ENCODE measurements around the gene XPR1. TPM values are rescaled to one million over a fixed set of nuclear protein-coding genes. Genes with fewer than 3 reads are reported as not detected.

The XPR1 gene
- total and polyA plus RNA-seq, 2 of the 8 experiments (the other 6 are each of a cell fraction or from before 2014, with no cell fraction given): 28.6 to 43.9 TPM

DNA sequence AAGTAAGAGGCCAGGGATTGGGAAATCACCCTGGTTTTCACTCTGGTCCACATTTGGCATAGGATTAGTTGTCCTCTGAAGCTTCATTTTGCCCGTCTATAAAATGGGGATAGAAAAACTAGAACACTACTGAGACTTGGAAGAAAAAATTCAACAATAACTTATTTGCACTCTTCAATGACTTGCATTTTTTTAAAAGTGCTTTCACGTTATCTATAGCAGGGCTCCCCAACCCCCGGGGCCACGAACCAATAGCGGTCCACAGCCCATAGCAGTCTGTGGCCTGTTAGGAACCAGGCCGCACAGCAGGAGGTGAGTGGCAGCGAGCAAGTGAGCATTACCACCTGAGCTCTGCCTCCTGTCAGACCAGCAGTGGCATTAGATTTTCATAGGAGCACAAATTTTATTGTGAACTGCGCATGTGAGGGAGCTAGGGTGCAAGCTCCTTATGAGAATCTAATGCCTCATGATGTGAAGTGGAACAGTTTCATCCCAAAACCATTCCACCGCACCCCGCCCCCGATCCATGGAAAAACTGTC lies 283.7 kb downstream of the XPR1 start:
- no peak overlapping the region for H3K14ac ChIP-seq (ENCODE audit: insufficient read length)
- DNase-seq (ENCODE audit: low read depth in 1 of 2, low spot score in 2 of 2): no peak
- no peak overlapping the region; the same call in 1 of the 2 replicates for H2BK20ac ChIP-seq (ENCODE audit: low read length)
- H3K4me1 ChIP-seq (replicated peaks in 1 of 4; ENCODE audit: control insufficient read depth in 3 of 4, insufficient read depth in 4 of 4, low read length in 3 of 4): peaks cover 0 to 6% (median 3%) of the 10 kb centered on the region in 4 experiments; a peak in 6 of 7 replicates
- POLR2A ChIA-PET (ENCODE audit: partially characterized antibody): interaction anchor here (2.3 kb wide), 1 partner anchor 9 kb away, joined by 8 read pairs; no protein-coding TSS in a partner anchor
- no peak overlapping the region for H3K18ac ChIP-seq (ENCODE audit: extremely low read depth, low read length)
- no peak for FAIRE-seq
- H2BK5ac ChIP-seq (ENCODE audit: low read depth, low read length): no peak overlapping the region
- no peak overlapping the region for H3K4me2 ChIP-seq (ENCODE audit: insufficient read depth in 1 of 2, low read depth in 2 of 2, low read length in 2 of 2)
- H3K36me3 ChIP-seq (ENCODE audit: control insufficient read depth in 2 of 4, insufficient read depth in 4 of 4, low read length in 3 of 4): no peaks in the 10 kb centered on the region
- H2BK15ac ChIP-seq (ENCODE audit: low read length): no peak overlapping the region
- H3K56ac ChIP-seq (replicated peaks; ENCODE audit: insufficient read length, low read depth, low read length): no peak overlapping the region
- no peak overlapping the region for H3K4me3 ChIP-seq (ENCODE audit: extremely low read depth in 1 of 4, insufficient read depth in 2 of 4, low read depth in 3 of 4, low read length in 4 of 4)
- no peak for TF ChIP-seq CBX5 (IDR thresholded peaks at IDR 0.05; ENCODE audit: low read depth, low read length)
- TF ChIP-seq HDAC2 (IDR thresholded peaks at IDR 0.05; ENCODE audit: borderline replicate concordance in 1 of 2, low read depth in 2 of 2, low read length in 2 of 2): no peak
- TF ChIP-seq TEAD4 (IDR thresholded peaks at IDR 0.05; ENCODE audit: low read depth, low read length): no peak
- TF ChIP-seq JUND (IDR thresholded peaks at IDR 0.05; ENCODE audit: low read length): no peak
- no peak for TF ChIP-seq SAP30 (IDR thresholded peaks at IDR 0.05; ENCODE audit: insufficient read depth, insufficient replicate concordance, low read length)
- no peak for TF ChIP-seq CHD2 (IDR thresholded peaks at IDR 0.05; ENCODE audit: low read length)
- no peak for TF ChIP-seq CBX8 (IDR thresholded peaks at IDR 0.05; ENCODE audit: borderline replicate concordance, low read depth, low read length)
- TF ChIP-seq EGR1 (IDR thresholded peaks at IDR 0.05; ENCODE audit: borderline replicate concordance, low read depth, low read length): no peak
- TF ChIP-seq HDAC6 (IDR thresholded peaks at IDR 0.05; ENCODE audit: low read depth, low read length): no peak
- TF ChIP-seq MAFK (IDR thresholded peaks at IDR 0.05; ENCODE audit: low read depth, low read length): no peak
- no peak for TF ChIP-seq RAD21 (IDR thresholded peaks at IDR 0.05 in 1 of 2, conservative IDR thresholded peaks at IDR 0.05 in 1 of 2; ENCODE audit: low read depth in 2 of 2, low read length in 2 of 2)
- no peak overlapping the region for H4K5ac ChIP-seq (ENCODE audit: insufficient read length, low read depth, low read length)
- H4K20me1 ChIP-seq (replicated peaks in 1 of 2; ENCODE audit: control insufficient read depth in 1 of 2, insufficient read depth in 2 of 2, low read length in 2 of 2): no peaks in the 10 kb centered on the region
- H3K79me1 ChIP-seq (ENCODE audit: low read depth, low read length): no peaks in the 10 kb centered on the region
- no peaks in the 10 kb centered on the region for H3K79me2 ChIP-seq (ENCODE audit: control insufficient read depth in 1 of 2, insufficient read depth in 2 of 2, low read length in 2 of 2)
- no peak overlapping the region for H2BK120ac ChIP-seq (replicated peaks; ENCODE audit: low read depth, low read length)
- 88% methylated on average over 11 of the region's 11 CpGs; no CpG with 5 or more reads in 1 of the 2 experiments for WGBS, 2 experiments (ENCODE audit: extremely low coverage in 1 of 2, insufficient coverage in 1 of 2, insufficient read length in 1 of 2, insufficient replicate concordance in 2 of 2, low coverage in 1 of 2, low lambda C conversion rate in 2 of 2, missing lambda C conversion rate in 1 of 2)
- no peak overlapping the region for H3K23ac ChIP-seq (ENCODE audit: insufficient read length)
- peaks cover 14% of the 10 kb centered on the region; the same call in 1 of the 2 replicates for H3K23me2 ChIP-seq (ENCODE audit: low read depth, low read length)
- H4K8ac ChIP-seq (ENCODE audit: extremely low read depth, insufficient read depth, low read length): no peak overlapping the region
- H2AK5ac ChIP-seq (ENCODE audit: low read depth, low read length): no peak overlapping the region
- no peak overlapping the region for H3K27ac ChIP-seq (ENCODE audit: low read depth, low read length)
- H2BK12ac ChIP-seq (ENCODE audit: low read depth, low read length): no peak overlapping the region
- no peak overlapping the region for H3K9ac ChIP-seq (replicated peaks in 1 of 4; ENCODE audit: extremely low read depth in 1 of 4, low read depth in 3 of 4, low read length in 3 of 4)
- H4K91ac ChIP-seq (replicated peaks; ENCODE audit: insufficient read length, low read length): no peak overlapping the region
- peaks cover 0 to 3% (median under 1%) of the 10 kb centered on the region in 4 experiments; a peak in 5 of 7 replicates for H3K27me3 ChIP-seq (replicated peaks in 1 of 4; ENCODE audit: control insufficient read depth in 3 of 4, extremely low read depth in 1 of 4, insufficient read depth in 3 of 4, low read length in 3 of 4)
- H3K9me3 ChIP-seq (ENCODE audit: insufficient read depth in 2 of 2, low read depth in 1 of 2, low read length in 1 of 2): no peaks in the 10 kb centered on the region
- no peak overlapping the region for H3K4ac ChIP-seq (replicated peaks; ENCODE audit: insufficient read length, low read depth, low read length)
- H2AFZ ChIP-seq (ENCODE audit: low read length): no peak overlapping the region
- CTCF ChIA-PET (ENCODE audit: partially characterized antibody): interaction anchor here (0.6 to 4.2 kb wide), 13 partner anchors 9 to 397 kb away, joined by 3 to 28 read pairs (median 4); no protein-coding TSS in a partner anchor

All from H1 (cell line).